Measurements from ENCODE around the gene GATAD2A. TPM values are rescaled to one million over a fixed set of nuclear protein-coding genes. Genes with fewer than 3 reads are reported as not detected.

Gene GATAD2A
- total and polyA plus RNA-seq, 8 donors = 9.3 to 119 (median 20.2) TPM

DNA sequence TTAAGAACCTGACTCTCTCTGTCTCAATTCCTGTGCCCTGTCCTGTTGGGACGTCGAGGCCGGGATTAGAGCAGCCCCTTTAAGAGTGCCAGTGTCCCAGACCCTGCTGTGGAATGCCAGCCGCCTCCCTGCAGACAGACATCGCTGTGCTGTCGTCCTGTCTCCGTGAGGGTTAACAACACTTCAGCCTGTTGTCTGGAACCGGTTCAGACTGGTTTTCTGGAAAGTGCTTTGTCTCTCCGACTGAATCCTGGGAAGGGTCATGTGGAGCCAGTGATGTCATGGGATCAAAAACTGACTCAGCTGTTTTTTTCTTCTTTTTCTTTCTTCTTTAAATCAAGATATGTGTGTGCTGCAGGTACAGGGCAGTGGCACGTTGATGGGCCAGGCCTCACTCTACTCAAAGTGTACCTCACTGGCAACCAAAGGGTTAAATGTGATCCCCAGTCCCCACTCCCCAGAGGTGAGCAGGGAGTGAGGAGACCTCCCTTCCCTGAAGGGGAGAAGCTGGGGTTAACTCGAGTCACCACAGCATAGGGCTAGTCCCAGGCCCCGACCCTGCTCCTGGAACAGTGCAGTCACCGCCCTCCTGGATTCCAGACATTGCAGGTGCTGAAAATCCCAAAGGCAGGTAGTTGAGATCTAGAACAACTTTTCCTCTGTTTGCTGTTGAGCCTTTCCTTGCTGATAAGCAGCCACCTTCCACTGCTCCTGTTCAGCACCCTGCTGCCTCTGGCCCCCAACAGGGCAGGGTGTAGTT is 59.0 kb downstream of the GATAD2A start:
- Histone ChIP-seq H3K4me1 (peaks cover 55 to 65% (median 61%) of the 10 kb centered on the region in 4 donors), H3K4me3 (no peak overlapping the region), H3K36me3 (peaks cover 15 to 39% (median 36%) of the 10 kb centered on the region in 4 donors), H3K27me3 (no peaks in the 10 kb centered on the region), H3K27ac (peak overlapping the region; percentile 21 to 90 (median 79)), H3K9me3 (peaks cover 7 to 30% (median 18%) of the 10 kb centered on the region in 4 donors)
- WGBS, 5 donors = 30 to 40% (median 36%) methylated on average over 13 of the region's 13 CpGs
- intact Hi-C loops (cut with DNase I; ENCODE audit: low total_unique reads) = no loop called here
- TF ChIP-seq CTCF (IDR thresholded peaks at IDR 0.05) (no peak), EP300 (IDR thresholded peaks at IDR 0.05) (no peak), POLR2A (IDR thresholded peaks at IDR 0.05) (no peak), POLR2AphosphoS5 (IDR thresholded peaks at IDR 0.05) (no peak)
- DNase-seq = peak; percentile 42 to 92

DNA sequence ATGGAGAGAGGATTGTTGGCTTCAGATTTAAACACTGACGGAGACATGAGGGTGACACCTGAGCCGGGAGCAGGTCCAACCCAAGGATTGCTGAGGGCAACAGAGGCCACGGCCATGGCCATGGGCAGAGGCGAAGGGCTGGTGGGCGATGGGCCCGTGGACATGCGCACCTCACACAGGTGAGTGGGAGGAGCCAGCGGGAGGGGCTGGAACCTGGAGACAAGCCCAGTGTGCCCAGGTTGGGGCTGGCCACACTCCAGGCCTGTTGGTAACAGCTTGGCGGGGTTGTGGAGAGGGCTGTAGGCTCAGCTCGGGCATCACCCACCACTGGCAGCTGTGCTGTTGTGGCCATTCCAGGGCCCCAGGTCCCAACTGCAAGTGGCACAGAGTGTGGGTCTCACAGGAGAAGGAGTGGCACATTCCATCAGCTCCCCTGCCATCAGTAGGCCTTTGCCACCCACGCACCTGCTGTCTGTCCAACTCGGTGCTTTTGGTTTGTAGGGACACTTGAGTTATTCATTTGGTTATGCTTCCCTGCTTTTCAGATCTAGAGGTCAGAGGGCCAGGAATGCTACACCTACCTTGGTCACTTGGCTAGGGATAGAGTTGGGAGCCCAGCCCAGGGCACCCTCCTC is 60.1 kb downstream of the GATAD2A start:
- H3K27ac ChIP-seq = peak overlapping the region in 3 of 5 donors; percentile 79 to 90 (median 82)
- H3K4me1 ChIP-seq = peaks cover 44 to 54% (median 50%) of the 10 kb centered on the region in 4 donors
- no peaks in the 10 kb centered on the region for H3K27me3 ChIP-seq
- H3K36me3 ChIP-seq = peaks cover 15 to 39% (median 36%) of the 10 kb centered on the region in 4 donors
- H3K4me3 ChIP-seq = no peak overlapping the region
- no peak for TF ChIP-seq POLR2AphosphoS5 (IDR thresholded peaks at IDR 0.05)
- TF ChIP-seq EP300 (IDR thresholded peaks at IDR 0.05) = no peak
- no peak for TF ChIP-seq CTCF (IDR thresholded peaks at IDR 0.05)
- no peak for TF ChIP-seq POLR2A (IDR thresholded peaks at IDR 0.05)
- no peak for DNase-seq
- peaks cover 7 to 31% (median 18%) of the 10 kb centered on the region in 4 donors for H3K9me3 ChIP-seq
- intact Hi-C loops (cut with DNase I; ENCODE audit: low total_unique reads) = no loop called here
- WGBS, 5 donors = 77 to 92% (median 90%) methylated on average over 8 to 12 of the region's 12 CpGs

- peaks cover 15 to 39% (median 36%) of the 10 kb centered on the region in 4 donors for H3K36me3 ChIP-seq
- no peak for DNase-seq
- no peak overlapping the region for H3K4me3 ChIP-seq
- peaks cover 7 to 31% (median 18%) of the 10 kb centered on the region in 4 donors for H3K9me3 ChIP-seq
- no peaks in the 10 kb centered on the region for H3K27me3 ChIP-seq
- peaks cover 38 to 48% (median 44%) of the 10 kb centered on the region in 4 donors for H3K4me1 ChIP-seq
- WGBS, 5 donors = 91 to 95% (median 93%) methylated on average over 6 of the region's 6 CpGs
- no peak overlapping the region for H3K27ac ChIP-seq
- intact Hi-C loops (cut with DNase I; ENCODE audit: low total_unique reads) = no loop called here
- TF ChIP-seq POLR2AphosphoS5 (IDR thresholded peaks at IDR 0.05) = no peak
- no peak for TF ChIP-seq CTCF (IDR thresholded peaks at IDR 0.05)
- TF ChIP-seq EP300 (IDR thresholded peaks at IDR 0.05) = no peak
- no peak for TF ChIP-seq POLR2A (IDR thresholded peaks at IDR 0.05)
Observed at GRCh38 chr19:19466201-19466600, 60.7 kb downstream of the GATAD2A start.

- no peak for TF ChIP-seq CTCF (IDR thresholded peaks at IDR 0.05)
- no peak for TF ChIP-seq POLR2A (IDR thresholded peaks at IDR 0.05)
- TF ChIP-seq EP300 (IDR thresholded peaks at IDR 0.05) = no peak
- TF ChIP-seq POLR2AphosphoS5 (IDR thresholded peaks at IDR 0.05) = no peak
- Histone ChIP-seq H3K27me3 (no peaks in the 10 kb centered on the region), H3K27ac (no peak overlapping the region), H3K4me3 (no peak overlapping the region), H3K4me1 (peaks cover 14 to 33% (median 24%) of the 10 kb centered on the region in 4 donors), H3K9me3 (peaks cover 7 to 31% (median 18%) of the 10 kb centered on the region in 4 donors), H3K36me3 (peaks cover 15 to 45% (median 38%) of the 10 kb centered on the region in 4 donors)
- WGBS, 5 donors = 86 to 100% (median 97%) methylated on average over 2 of the region's 2 CpGs
- DNase-seq = no peak
- intact Hi-C loops (cut with DNase I; ENCODE audit: low total_unique reads) = no loop called here
Observed at GRCh38 chr19:19468424-19469050, 63.1 kb downstream of the GATAD2A start.

Data from stomach (tissue), 9 donors.